ENCODE data around the gene CTTN.
"Not testable (repeated sequence)": the region's sequence is repeated elsewhere in the genome, so short reads cannot be mapped to it uniquely, and the experiment has no call there.

Gene CTTN

GRCh38 chr11:70384566-70385152 lies 13.7 kb upstream of the CTTN start:
- no peak for TF ChIP-seq CTCF (IDR thresholded peaks at IDR 0.05; ENCODE audit: insufficient read depth, low read depth, low read length, missing control alignments)
- no peak for DNase-seq (ENCODE audit: low read depth)

GRCh38 chr11:70387564-70387963 lies 10.8 kb upstream of the CTTN start:
- no peak overlapping the region for H3K4me3 ChIP-seq (ENCODE audit: low read depth, low read length)
- no peak for DNase-seq (ENCODE audit: low read depth)
- no peak for TF ChIP-seq CTCF (IDR thresholded peaks at IDR 0.05; ENCODE audit: insufficient read depth, low read depth, low read length, missing control alignments)

More at GRCh38 chr11:70384566-70385152, 13.7 kb upstream of the CTTN start:
- H3K4me3 ChIP-seq (ENCODE audit: low read depth, low read length) = no peak overlapping the region

GRCh38 chr11:70389201-70389600 lies 9.1 kb upstream of the CTTN start:
- TF ChIP-seq CTCF (IDR thresholded peaks at IDR 0.05; ENCODE audit: insufficient read depth, low read depth, low read length, missing control alignments) = no peak
- DNase-seq (ENCODE audit: low read depth) = no peak
- no peak overlapping the region for H3K4me3 ChIP-seq (ENCODE audit: low read depth, low read length)

GRCh38 chr11:70390882-70391281 lies 7.4 kb upstream of the CTTN start:
- DNase-seq (ENCODE audit: low read depth); H3K4me3 ChIP-seq (ENCODE audit: low read depth, low read length): not testable (repeated sequence)

- DNase-seq (ENCODE audit: low read depth) = no peak
- no peak for TF ChIP-seq CTCF (IDR thresholded peaks at IDR 0.05; ENCODE audit: insufficient read depth, low read depth, low read length, missing control alignments)
- H3K4me3 ChIP-seq (ENCODE audit: low read depth, low read length) = no peak overlapping the region
Observed at GRCh38 chr11:70394211-70394950, 3.9 kb upstream of the CTTN start.

- no peak for TF ChIP-seq CTCF (IDR thresholded peaks at IDR 0.05; ENCODE audit: insufficient read depth, low read depth, low read length, missing control alignments)
- H3K4me3 ChIP-seq (ENCODE audit: low read depth, low read length) = peak overlapping the region; percentile 90
- peak; percentile 55 for DNase-seq (ENCODE audit: low read depth)
Observed at GRCh38 chr11:70397336-70397982, 870 bp upstream of the CTTN start.

- peak overlapping the region; percentile 90 for H3K4me3 ChIP-seq (ENCODE audit: low read depth, low read length)
- TF ChIP-seq CTCF (IDR thresholded peaks at IDR 0.05; ENCODE audit: insufficient read depth, low read depth, low read length, missing control alignments) = no peak
- DNase-seq (ENCODE audit: low read depth) = peak; percentile 69
Observed at GRCh38 chr11:70398834-70399680, 728 bp downstream of the CTTN start.

Data from GM12865 (cell line).